B cell (primary cell): ENCODE results near the gene NAA10. TPM values are rescaled to one million over a fixed set of nuclear protein-coding genes. Genes with fewer than 3 reads are reported as not detected.

Source experiments
- ATAC-seq: fragments of 200-7000 bp; cut with Tn5 transposase; one replicate; pipeline ENCODE4 v1.10.0; 2021; ENCODE audit warnings: low read depth, mild to moderate bottlenecking, moderate number of reproducible peaks, moderate library complexity
- CTCF ChIA-PET: fragments of 350-600 bp; sonication (Branson Sonifier 250); formaldehyde crosslinking; loops from one replicate; lab custom pipeline; 2021; ENCODE audit warnings: antibody characterized with exemption, inconsistent platforms; lab: Charles Lee
- POLR2A ChIA-PET: fragments of 350-600 bp; sonication (Branson Sonifier 250); formaldehyde crosslinking; loops from one replicate; lab custom pipeline; 2021; ENCODE audit warnings: antibody characterized with exemption; lab: Charles Lee
- DNase-seq: peaks from one replicate; pipeline ENCODE4 v3.0.0; 2013
- H2AFZ ChIP-seq: 2 replicates; pipeline ENCODE4 v1.6.1; 2012; ENCODE audit warnings: mild to moderate bottlenecking, low read depth, low read length; ENCODE audit not compliant: insufficient read depth, poor library complexity, severe bottlenecking
- H3K27ac ChIP-seq, 2 donors: 1 replicate in 1 of 2; 2 replicates in 1 of 2; pipeline ENCODE4 v1.5.1; 2012 to 2013; ENCODE audit warnings: low read length in 2 of 2, mild to moderate bottlenecking in 2 of 2, moderate library complexity in 1 of 2
- H3K27me3 ChIP-seq, 4 experiments: fragments of 200-600 bp in 1 of 4; sonication (generic) in 1 of 4; replicated peaks in 1 of 4; 1 replicate in 2 of 4; 2 replicates in 2 of 4; pipeline versions ENCODE4 v1.6.1 to v1.7.0; 2013 to 2016; ENCODE audit warnings: low read length in 3 of 4, mild to moderate bottlenecking in 2 of 4, mixed read lengths in 1 of 4, moderate library complexity in 1 of 4; ENCODE audit not compliant: insufficient read depth in 4 of 4, control insufficient read depth in 3 of 4; ENCODE audit errors: control extremely low read depth in 1 of 4
- H3K36me3 ChIP-seq, 2 experiments: replicated peaks in 1 of 2; 1 replicate in 1 of 2; 2 replicates in 1 of 2; pipeline versions ENCODE4 v1.6.1 to v1.7.1; 2013; ENCODE audit warnings: low read length in 1 of 2; ENCODE audit not compliant: insufficient read depth in 2 of 2, control insufficient read depth in 1 of 2; ENCODE audit errors: control extremely low read depth in 1 of 2, extremely low read depth in 1 of 2
- H3K4me1 ChIP-seq, 2 donors: fragments of 200-600 bp in 1 of 2; sonication (generic) in 1 of 2; 1 replicate in 1 of 2; 2 replicates in 1 of 2; pipeline versions ENCODE4 v1.5.1 to v1.6.1; 2013 to 2017; ENCODE audit warnings: low read length in 2 of 2; ENCODE audit not compliant: control insufficient read depth in 2 of 2, insufficient read depth in 2 of 2
- H3K4me2 ChIP-seq: replicated peaks from 2 replicates; pipeline ENCODE3; 2012; ENCODE audit warnings: mild to moderate bottlenecking, low read depth, low read length; ENCODE audit not compliant: poor library complexity, severe bottlenecking
- H3K4me3 ChIP-seq, 5 experiments: fragments of 200-600 bp in 1 of 5; sonication (generic) in 1 of 5; 1 replicate in 3 of 5; 2 replicates in 2 of 5; pipeline versions ENCODE4 v1.5.1 to v1.7.0; 2011 to 2016; ENCODE audit warnings: low read length in 4 of 5, mild to moderate bottlenecking in 4 of 5, low read depth in 2 of 5, control low read depth in 1 of 5, moderate library complexity in 1 of 5; ENCODE audit not compliant: insufficient read depth in 1 of 5; ENCODE audit errors: control extremely low read depth in 1 of 5, extremely low read depth in 1 of 5
- H3K79me2 ChIP-seq: fragments of 200-600 bp; sonication (generic); one replicate; pipeline ENCODE4 v1.6.0; 2016; ENCODE audit warnings: low read length; ENCODE audit not compliant: control insufficient read depth, insufficient read depth
- H3K9ac ChIP-seq: fragments of 200-600 bp; sonication (generic); 2 replicates; pipeline ENCODE4 v1.6.1; 2017; ENCODE audit warnings: mild to moderate bottlenecking, low read length, moderate library complexity
- H3K9me3 ChIP-seq, 3 donors: one replicate each; pipeline versions ENCODE4 v1.6.1 to v1.7.1; 2013; ENCODE audit warnings: low read length in 2 of 3; ENCODE audit not compliant: control insufficient read depth in 2 of 3, insufficient read depth in 1 of 3; ENCODE audit errors: control extremely low read depth in 1 of 3
- H4K20me1 ChIP-seq: 2 replicates; pipeline ENCODE4 v1.6.0; 2012; ENCODE audit warnings: mild to moderate bottlenecking, low read length; ENCODE audit not compliant: insufficient read depth, control insufficient read depth, poor library complexity, severe bottlenecking
- H3K27ac Mint-ChIP-seq: one replicate; pipeline ENCODE4 v1.8.0; 2021; ENCODE audit warnings: mixed read lengths
- H3K27me3 Mint-ChIP-seq: one replicate; pipeline ENCODE4 v1.8.0; 2021; ENCODE audit warnings: mixed read lengths
- H3K4me1 Mint-ChIP-seq: one replicate; pipeline ENCODE4 v1.8.0; 2021; ENCODE audit warnings: mixed read lengths
- H3K4me3 Mint-ChIP-seq: one replicate; pipeline ENCODE4 v1.8.0; 2021; ENCODE audit warnings: mixed read lengths
- H3K9me3 Mint-ChIP-seq: one replicate; pipeline ENCODE4 v1.8.0; 2022; ENCODE audit warnings: mixed read lengths; ENCODE audit not compliant: insufficient read depth
- CTCF ChIP-seq: fragments of 200-600 bp; IDR thresholded peaks from one replicate; pipeline ENCODE4 v1.8.0; 2022; ENCODE audit warnings: antibody characterized with exemption, mild to moderate bottlenecking
- EZH2 ChIP-seq: IDR thresholded peaks from 2 replicates; pipeline ENCODE4 v1.6.1; 2012; ENCODE audit warnings: borderline replicate concordance, low read depth, mild to moderate bottlenecking, moderate library complexity, low read length; ENCODE audit not compliant: insufficient read depth, poor library complexity, severe bottlenecking
- WGBS: methylation state at CpG from one replicate; pipeline ENCODE4 v1.1.5; 2013; ENCODE audit warnings: missing lambda C conversion rate; ENCODE audit not compliant: insufficient coverage; 5-methylcytosine and 5-hydroxymethylcytosine counted together
- intact Hi-C: fragments of 100-400 bp; cut with micrococcal nuclease; formaldehyde crosslinking; loops from one replicate; pipeline ENCODE4 v1.10.0; 2022
- polyA plus RNA-seq: library from polyadenylated mRNA; depleted of rRNA; stranded (reverse); fragments of >200 nt; gene quantifications from 2 replicates; pipeline ENCODE4 v1.2.3, GENCODE V29; 2012
- total RNA-seq, 2 donors: library from RNA; stranded (reverse); fragments of 120-200 nt in 1 of 2; gene quantifications; 1 replicate in 1 of 2; 2 replicates in 1 of 2; pipeline versions ENCODE4 v1.2.3 to v1.2.4, GENCODE V29; 2013 to 2022

NAA10 gene
- total and polyA plus RNA-seq, 2 donors (not counting 1 experiment from before 2014, with no cell fraction given) = 78.3 to 102 TPM

- intact Hi-C loops = no loop called here
- POLR2A ChIA-PET = interaction anchor here (0.8 to 5.2 kb wide), 6 partner anchors 12 to 29 kb away, joined by 3 to 58 read pairs (median 4); partner anchors contain the start of genes NAA10 and RENBP
- no peak for ATAC-seq
- Histone ChIP-seq H2AFZ (no peak overlapping the region), H3K79me2 (peaks cover 41% of the 10 kb centered on the region), H3K4me3 (no peak overlapping the region), H3K9ac (no peak overlapping the region), H3K9me3 (no peaks in the 10 kb centered on the region), H3K4me2 (peak overlapping the region; percentile 98), H3K27ac (peak overlapping the region in 1 of 2 donors; percentile 31), H3K36me3 (peaks cover 0 to 27% of the 10 kb centered on the region in 2 experiments), H3K27me3 (no peaks in the 10 kb centered on the region), H3K4me1 (peaks cover 36 to 51% of the 10 kb centered on the region in 2 donors), H4K20me1 (peaks cover 37% of the 10 kb centered on the region)
- Mint-ChIP-seq H3K27me3 (no peaks in the 10 kb centered on the region), H3K9me3 (no peaks in the 10 kb centered on the region), H3K27ac (peak overlapping the region; percentile 98), H3K4me1 (peaks cover 37% of the 10 kb centered on the region), H3K4me3 (peak overlapping the region; percentile 96)
- no peak for TF ChIP-seq EZH2
- peak; percentile 10 for TF ChIP-seq CTCF
- 52% methylated on average over 19 of the region's 25 CpGs for WGBS
- no peak for DNase-seq
- CTCF ChIA-PET = interaction anchor here (0.9 to 13.1 kb wide), 10 partner anchors 10 to 160 kb away, joined by 3 to 325 read pairs (median 6); partner anchors contain the start of genes IDH3G, NAA10, RENBP and SSR4
These were observed 11.6 kb downstream of the NAA10 start for GRCh38 chrX:153922932-153923857.
